Measurements from ENCODE around the gene TCAF1. TPM values are rescaled to one million over a fixed set of nuclear protein-coding genes. Genes with fewer than 3 reads are reported as not detected.
"Not testable (repeated sequence)": the region's sequence is repeated elsewhere in the genome, so short reads cannot be mapped to it uniquely, and the experiment has no call there.

TCAF1 gene
- total RNA-seq, 1 donor from 2014 or later: 18.4 TPM

DNA sequence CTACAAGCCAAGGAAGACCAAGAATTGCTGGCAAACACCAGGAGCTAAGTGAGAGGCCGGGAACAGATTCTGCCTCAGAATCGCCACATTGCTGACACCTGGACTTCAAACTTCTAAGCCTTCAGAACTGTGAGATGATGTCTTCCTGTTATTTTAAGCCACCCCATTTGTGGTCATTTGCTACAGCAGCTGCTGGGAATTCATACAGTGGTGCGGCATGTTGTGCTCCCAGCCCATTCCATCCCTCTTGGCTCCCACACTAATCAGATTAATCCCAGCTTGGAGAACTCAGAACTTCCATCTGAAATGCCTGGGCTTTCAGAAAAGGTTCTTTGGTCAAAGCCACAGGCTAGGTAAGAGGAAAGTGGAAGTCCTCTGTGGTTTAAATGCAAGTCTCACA is 24.9 kb downstream of the TCAF1 start:
- no peak for DNase-seq (ENCODE audit: low spot score)
- Mint-ChIP-seq H3K4me3 (ENCODE audit: low read depth) (no peak overlapping the region), H3K36me3 (ENCODE audit: low read depth) (no peaks in the 10 kb centered on the region), H3K4me1 (ENCODE audit: low read depth) (no peaks in the 10 kb centered on the region), H3K27me3 (ENCODE audit: low read depth) (peaks cover 6% of the 10 kb centered on the region), H3K9me3 (no peaks in the 10 kb centered on the region), H3K27ac (no peak overlapping the region)
- intact Hi-C loops (cut with micrococcal nuclease): no loop called here

DNA sequence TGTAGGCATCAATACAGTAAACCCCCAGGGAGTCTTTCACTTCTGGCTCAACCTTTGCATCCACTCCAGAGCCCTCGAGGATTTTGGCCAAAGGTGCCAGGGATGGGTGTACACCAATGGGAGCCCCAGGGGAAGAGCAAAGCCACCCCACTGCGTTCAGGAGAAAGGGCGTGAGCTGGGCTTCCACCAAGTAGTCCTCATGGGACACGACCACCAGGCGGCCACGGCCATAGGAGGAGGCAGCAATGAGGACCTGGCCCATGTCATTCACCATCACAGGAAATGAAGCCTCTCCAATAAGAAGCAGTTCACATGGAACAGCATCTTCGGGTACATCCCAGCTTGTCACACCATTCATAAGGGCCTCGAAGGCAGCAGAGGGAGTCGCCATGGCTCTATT is 25.8 kb downstream of the TCAF1 start:
- no peak for DNase-seq (ENCODE audit: low spot score)
- H3K27ac Mint-ChIP-seq: no peak overlapping the region
- H3K27me3 Mint-ChIP-seq (ENCODE audit: low read depth): peaks cover under 1% of the 10 kb centered on the region
- intact Hi-C loops (cut with micrococcal nuclease): no loop called here
- H3K4me3 Mint-ChIP-seq (ENCODE audit: low read depth): no peak overlapping the region
- no peaks in the 10 kb centered on the region for H3K9me3 Mint-ChIP-seq
- no peaks in the 10 kb centered on the region for H3K36me3 Mint-ChIP-seq (ENCODE audit: low read depth)
- no peaks in the 10 kb centered on the region for H3K4me1 Mint-ChIP-seq (ENCODE audit: low read depth)

DNA sequence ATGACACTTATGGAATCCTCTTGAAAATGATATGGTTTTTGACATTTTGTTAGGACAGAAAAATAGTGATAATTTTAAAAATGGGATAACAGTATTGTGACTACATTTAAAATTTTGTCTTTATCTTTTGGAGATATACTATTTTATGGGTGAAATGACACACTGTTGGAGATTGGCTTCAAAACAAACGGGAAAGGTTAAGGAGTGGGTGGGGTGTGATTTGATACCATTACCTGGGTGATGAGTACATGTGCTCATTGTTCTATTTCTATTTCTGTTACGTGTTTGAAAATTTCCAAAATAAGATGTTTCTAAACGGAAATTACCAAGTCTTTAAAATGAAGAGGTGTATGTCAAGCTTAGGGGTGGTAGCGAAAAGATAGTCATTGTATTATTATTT is 28.7 kb downstream of the TCAF1 start:
- H3K4me3 Mint-ChIP-seq (ENCODE audit: low read depth); H3K36me3 Mint-ChIP-seq (ENCODE audit: low read depth); H3K9me3 Mint-ChIP-seq; DNase-seq (ENCODE audit: low spot score); H3K4me1 Mint-ChIP-seq (ENCODE audit: low read depth); H3K27ac Mint-ChIP-seq; intact Hi-C loops (cut with micrococcal nuclease); H3K27me3 Mint-ChIP-seq (ENCODE audit: low read depth): not testable (repeated sequence)

DNA sequence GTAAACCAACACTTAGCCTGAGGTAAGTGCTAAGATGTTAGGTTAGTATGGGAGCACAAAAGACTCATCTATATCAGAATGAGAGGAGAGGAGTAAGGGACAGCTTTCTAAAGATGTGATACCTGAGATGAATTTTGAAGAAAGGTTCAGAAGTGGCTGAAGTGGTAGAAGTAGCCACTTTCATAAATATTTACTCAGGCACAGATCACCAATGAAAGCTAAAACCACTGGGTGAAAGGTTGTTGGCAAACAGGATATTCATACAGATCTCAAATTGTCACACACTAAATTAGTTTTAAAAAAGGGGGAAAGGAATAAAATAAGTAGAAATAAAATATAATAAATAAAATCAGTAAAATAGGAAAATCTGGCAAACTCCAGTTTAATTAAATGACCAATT is 30.4 kb downstream of the TCAF1 start:
- H3K27me3 Mint-ChIP-seq (ENCODE audit: low read depth); DNase-seq (ENCODE audit: low spot score); intact Hi-C loops (cut with micrococcal nuclease); H3K4me3 Mint-ChIP-seq (ENCODE audit: low read depth); H3K9me3 Mint-ChIP-seq; H3K27ac Mint-ChIP-seq; H3K36me3 Mint-ChIP-seq (ENCODE audit: low read depth); H3K4me1 Mint-ChIP-seq (ENCODE audit: low read depth): not testable (repeated sequence)

DNA sequence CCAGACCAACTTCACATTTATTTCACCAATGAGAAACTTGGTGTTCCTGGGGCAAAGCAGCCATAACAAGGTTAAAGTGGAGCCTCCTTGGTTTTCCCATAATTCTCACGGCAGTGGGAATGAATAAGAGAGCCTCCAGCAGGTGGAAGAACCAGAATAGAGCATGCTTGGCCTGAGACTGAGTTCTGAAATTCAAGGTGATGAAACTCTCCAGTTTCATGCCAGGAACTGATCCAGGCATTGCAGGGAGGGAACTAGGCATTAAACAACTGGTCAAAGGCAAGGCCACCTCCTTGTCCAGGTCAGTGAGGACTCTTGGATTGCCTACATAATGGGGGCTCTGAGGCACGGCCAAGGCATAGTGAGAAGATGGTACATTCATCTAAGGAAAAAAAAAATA is 44.0 kb downstream of the TCAF1 start:
- H3K36me3 Mint-ChIP-seq (ENCODE audit: low read depth); H3K4me3 Mint-ChIP-seq (ENCODE audit: low read depth); H3K27me3 Mint-ChIP-seq (ENCODE audit: low read depth); intact Hi-C loops (cut with micrococcal nuclease); H3K27ac Mint-ChIP-seq; H3K9me3 Mint-ChIP-seq; H3K4me1 Mint-ChIP-seq (ENCODE audit: low read depth); DNase-seq (ENCODE audit: low spot score): not testable (repeated sequence)

DNA sequence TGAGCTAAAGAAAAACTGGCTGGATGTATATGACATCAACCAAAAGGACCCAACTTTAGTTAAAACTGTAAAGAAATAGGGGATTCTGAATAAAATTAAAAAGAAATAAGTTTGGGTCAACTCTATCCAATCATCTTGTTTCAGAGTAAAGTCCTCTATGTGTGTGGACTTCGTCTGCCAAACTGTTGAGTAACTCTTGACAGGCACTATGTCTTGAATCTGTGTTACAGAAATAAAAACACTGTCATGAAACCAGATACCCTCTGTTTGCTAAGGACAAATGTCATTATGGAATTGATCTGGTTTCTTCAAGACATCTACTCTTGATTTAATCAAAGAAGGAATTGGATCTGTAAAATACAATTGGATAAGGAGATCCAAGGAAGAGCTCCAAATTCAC is 46.5 kb downstream of the TCAF1 start:
- H3K36me3 Mint-ChIP-seq (ENCODE audit: low read depth); H3K4me3 Mint-ChIP-seq (ENCODE audit: low read depth); DNase-seq (ENCODE audit: low spot score); intact Hi-C loops (cut with micrococcal nuclease); H3K27ac Mint-ChIP-seq; H3K9me3 Mint-ChIP-seq; H3K27me3 Mint-ChIP-seq (ENCODE audit: low read depth); H3K4me1 Mint-ChIP-seq (ENCODE audit: low read depth): not testable (repeated sequence)

DNA sequence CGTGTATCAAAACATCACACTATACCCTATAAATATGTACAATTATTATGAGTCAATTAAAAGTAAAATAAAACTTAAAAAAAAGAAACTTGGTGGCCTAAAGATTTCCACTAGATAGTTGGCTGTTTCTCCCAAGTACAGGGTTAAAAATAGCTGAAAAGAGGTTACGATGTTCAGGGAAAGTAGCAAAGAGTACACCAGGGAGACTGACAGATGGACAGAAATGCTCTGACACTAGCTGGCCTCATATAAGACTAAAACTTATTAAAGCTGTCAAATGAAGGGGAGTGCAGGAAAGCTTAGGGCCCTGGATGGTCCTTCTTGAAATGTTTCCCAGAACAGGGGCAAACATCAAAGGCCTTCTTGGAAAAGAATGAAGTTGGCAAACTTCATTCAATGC is 51.3 kb downstream of the TCAF1 start:
- Mint-ChIP-seq H3K9me3 (no peaks in the 10 kb centered on the region), H3K27ac (no peak overlapping the region), H3K4me1 (ENCODE audit: low read depth) (no peaks in the 10 kb centered on the region), H3K36me3 (ENCODE audit: low read depth) (no peaks in the 10 kb centered on the region), H3K27me3 (ENCODE audit: low read depth) (no peaks in the 10 kb centered on the region), H3K4me3 (ENCODE audit: low read depth) (no peak overlapping the region)
- intact Hi-C loops (cut with micrococcal nuclease): no loop called here
- DNase-seq (ENCODE audit: low spot score): no peak

- no peaks in the 10 kb centered on the region for H3K27me3 Mint-ChIP-seq (ENCODE audit: low read depth)
- H3K9me3 Mint-ChIP-seq: peaks cover 6% of the 10 kb centered on the region
- H3K4me3 Mint-ChIP-seq (ENCODE audit: low read depth): no peak overlapping the region
Measured at GRCh38 chr7:143849785-143850479, 52.0 kb downstream of the TCAF1 start.

GRCh38 chr7:143848192-143848591 is 53.8 kb downstream of the TCAF1 start:
- Mint-ChIP-seq H3K36me3 (ENCODE audit: low read depth) (peaks cover 5% of the 10 kb centered on the region), H3K4me1 (ENCODE audit: low read depth) (no peaks in the 10 kb centered on the region), H3K4me3 (ENCODE audit: low read depth) (no peak overlapping the region), H3K27me3 (ENCODE audit: low read depth) (no peaks in the 10 kb centered on the region), H3K9me3 (peaks cover 6% of the 10 kb centered on the region), H3K27ac (no peak overlapping the region)
- DNase-seq (ENCODE audit: low spot score): no peak
- intact Hi-C loops (cut with micrococcal nuclease): no loop called here

More at GRCh38 chr7:143849785-143850479, 52.0 kb downstream of the TCAF1 start:
- intact Hi-C loops (cut with micrococcal nuclease): no loop called here
- DNase-seq (ENCODE audit: low spot score): no peak
- H3K36me3 Mint-ChIP-seq (ENCODE audit: low read depth): peaks cover 5% of the 10 kb centered on the region
- no peak overlapping the region for H3K27ac Mint-ChIP-seq
- H3K4me1 Mint-ChIP-seq (ENCODE audit: low read depth): no peaks in the 10 kb centered on the region

DNA sequence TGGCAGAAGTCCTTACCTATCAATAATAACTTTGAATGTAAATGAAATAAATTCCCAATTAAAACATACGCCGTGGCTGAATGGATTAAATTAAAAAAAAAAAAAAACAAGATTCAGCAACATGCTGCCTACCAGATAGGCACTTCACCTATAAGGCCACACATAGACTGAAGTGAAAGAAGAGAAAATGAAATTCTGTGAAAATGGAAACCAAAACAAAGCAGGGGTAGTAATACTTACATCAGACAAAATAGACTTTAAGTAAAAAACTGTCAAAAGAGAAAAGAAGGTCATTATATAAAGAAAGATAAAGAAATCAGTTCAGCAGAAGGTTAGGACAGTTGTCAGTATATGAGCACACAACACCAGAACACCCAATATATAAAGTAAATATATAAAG is 55.3 kb downstream of the TCAF1 start:
- peaks cover 6% of the 10 kb centered on the region for H3K9me3 Mint-ChIP-seq
- peaks cover 5% of the 10 kb centered on the region for H3K36me3 Mint-ChIP-seq (ENCODE audit: low read depth)
- H3K4me3 Mint-ChIP-seq (ENCODE audit: low read depth): no peak overlapping the region
- intact Hi-C loops (cut with micrococcal nuclease): no loop called here
- no peak overlapping the region for H3K27ac Mint-ChIP-seq
- no peaks in the 10 kb centered on the region for H3K27me3 Mint-ChIP-seq (ENCODE audit: low read depth)
- H3K4me1 Mint-ChIP-seq (ENCODE audit: low read depth): no peaks in the 10 kb centered on the region
- DNase-seq (ENCODE audit: low spot score): no peak

DNA sequence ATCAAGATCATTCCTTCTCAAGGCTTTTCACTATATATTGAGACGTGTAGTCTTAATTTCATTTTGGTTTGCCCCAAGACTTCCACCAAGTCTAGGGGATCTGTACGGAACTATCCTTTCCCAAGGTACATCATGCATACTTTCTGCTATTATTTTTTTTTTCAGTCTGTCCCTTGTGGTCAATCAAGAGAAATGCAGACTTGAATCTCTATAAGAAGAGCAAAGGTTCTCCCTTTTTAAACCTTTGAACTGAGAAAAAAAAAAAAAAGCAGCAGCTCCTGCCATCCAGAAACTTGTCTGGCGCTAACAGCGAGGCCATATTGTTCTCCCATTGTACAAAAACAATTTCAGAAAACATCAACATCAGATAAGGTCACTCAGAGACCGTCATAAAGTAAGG is 60.3 kb downstream of the TCAF1 start:
- H3K36me3 Mint-ChIP-seq (ENCODE audit: low read depth); intact Hi-C loops (cut with micrococcal nuclease); DNase-seq (ENCODE audit: low spot score); H3K4me1 Mint-ChIP-seq (ENCODE audit: low read depth); H3K4me3 Mint-ChIP-seq (ENCODE audit: low read depth); H3K27me3 Mint-ChIP-seq (ENCODE audit: low read depth); H3K9me3 Mint-ChIP-seq; H3K27ac Mint-ChIP-seq: not testable (repeated sequence)

- H3K27ac Mint-ChIP-seq; H3K27me3 Mint-ChIP-seq (ENCODE audit: low read depth); DNase-seq (ENCODE audit: low spot score); H3K36me3 Mint-ChIP-seq (ENCODE audit: low read depth); H3K9me3 Mint-ChIP-seq; H3K4me3 Mint-ChIP-seq (ENCODE audit: low read depth); H3K4me1 Mint-ChIP-seq (ENCODE audit: low read depth); intact Hi-C loops (cut with micrococcal nuclease): not testable (repeated sequence)
Measured at GRCh38 chr7:143840062-143840461, 61.9 kb downstream of the TCAF1 start.

GRCh38 chr7:143837223-143837622 is 64.8 kb downstream of the TCAF1 start:
- H3K4me1 Mint-ChIP-seq (ENCODE audit: low read depth); H3K27me3 Mint-ChIP-seq (ENCODE audit: low read depth); H3K9me3 Mint-ChIP-seq; H3K27ac Mint-ChIP-seq; H3K36me3 Mint-ChIP-seq (ENCODE audit: low read depth); H3K4me3 Mint-ChIP-seq (ENCODE audit: low read depth); intact Hi-C loops (cut with micrococcal nuclease): not testable (repeated sequence)
- DNase-seq (ENCODE audit: low spot score): peak; percentile 90

GRCh38 chr7:143836622-143837021 is 65.4 kb downstream of the TCAF1 start:
- intact Hi-C loops (cut with micrococcal nuclease); H3K27me3 Mint-ChIP-seq (ENCODE audit: low read depth); H3K9me3 Mint-ChIP-seq; H3K4me1 Mint-ChIP-seq (ENCODE audit: low read depth); H3K36me3 Mint-ChIP-seq (ENCODE audit: low read depth): not testable (repeated sequence)
- peak; percentile 89 for DNase-seq (ENCODE audit: low spot score)
- peak overlapping the region; percentile 65 for H3K4me3 Mint-ChIP-seq (ENCODE audit: low read depth)
- H3K27ac Mint-ChIP-seq: peak overlapping the region; percentile 69

Data from activated T-helper 2 cell treated with anti-CD3 and anti-CD28 coated beads, Interferon-gamma antibody, Interleukin-2, Interleukin-4, amounts not matched to agents 10 μg/mL and 5 μg/mL and 100 μg/mL, durations not matched to agents 14 hours and 24 hours and 36 hours (primary cell).